ENCODE measurements around the gene OR5H15.
"Not testable (repeated sequence)": the region's sequence is repeated elsewhere in the genome, so short reads cannot be mapped to it uniquely, and the experiment has no call there.

OR5H15 gene

GRCh38 chr3:98166396-98166795 lies at the start of gene OR5H15:
TSS of gene OR5H15 (plus strand) at chr3:98166696. CDS start at chr3:98168700, 2,004 bp downstream.
- no peak for DNase-seq (ENCODE audit: insufficient read length, low spot score)
- no peak for FAIRE-seq
- TF ChIP-seq CTCF (IDR thresholded peaks at IDR 0.05; ENCODE audit: insufficient read depth, missing control alignments) = no peak

GRCh38 chr3:98130421-98130820 lies 36.1 kb upstream of the OR5H15 start, which contains the start of gene OR5H1:
TSS of gene OR5H1 (plus strand) at chr3:98130721. CDS start at chr3:98132698, 1,977 bp downstream.
- TF ChIP-seq CTCF (IDR thresholded peaks at IDR 0.05; ENCODE audit: insufficient read depth, missing control alignments) = no peak
- FAIRE-seq (no peak), DNase-seq (ENCODE audit: insufficient read length, low spot score) (no peak)

DNA sequence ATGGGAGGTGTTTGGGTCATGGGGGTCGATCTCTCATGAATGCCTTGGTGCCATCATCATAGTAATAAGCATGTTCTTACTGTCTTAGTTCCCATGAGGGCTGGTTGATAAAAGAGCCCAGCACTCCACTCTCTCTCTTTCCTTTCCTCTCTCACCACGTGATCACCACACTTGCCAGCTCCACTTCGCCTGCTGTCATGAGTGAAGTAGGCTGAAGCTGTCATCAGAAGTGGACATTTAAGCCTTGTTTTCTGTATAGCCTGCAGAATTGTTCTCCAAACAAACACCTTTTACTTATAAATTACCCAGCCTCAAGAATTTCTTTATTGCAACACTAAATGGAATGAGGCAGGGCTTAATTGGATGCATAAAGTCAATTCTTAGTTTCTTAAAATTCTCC lies 29.9 kb upstream of the OR5H15 start:
- TF ChIP-seq CTCF (IDR thresholded peaks at IDR 0.05; ENCODE audit: insufficient read depth, missing control alignments) = no peak
- DNase-seq (ENCODE audit: insufficient read length, low spot score) (no peak), FAIRE-seq (no peak)

- not testable (repeated sequence) for DNase-seq (ENCODE audit: insufficient read length, low spot score); FAIRE-seq
Measured at GRCh38 chr3:98137826-98138557, 28.5 kb upstream of the OR5H15 start.

DNA sequence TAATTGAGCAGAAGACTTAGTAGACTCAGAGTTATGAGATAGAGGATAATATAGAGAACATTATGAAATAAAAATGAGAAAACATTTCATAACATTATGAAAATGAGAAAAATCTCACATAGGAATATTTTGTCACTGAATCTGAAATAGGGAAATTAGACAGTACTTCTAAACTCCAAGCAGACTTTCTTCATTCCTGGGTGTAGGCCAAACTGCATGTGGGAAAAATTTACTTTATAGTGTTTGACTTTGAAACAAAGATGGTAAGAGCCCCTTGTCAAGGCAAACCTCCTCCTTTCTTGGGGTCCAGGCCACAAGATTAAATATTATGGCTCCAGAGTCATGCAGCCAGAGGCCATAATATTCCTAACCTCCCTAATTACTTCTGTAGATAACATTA lies 26.0 kb upstream of the OR5H15 start:
- FAIRE-seq (no peak), DNase-seq (ENCODE audit: insufficient read length, low spot score) (no peak)
- no peak for TF ChIP-seq CTCF (IDR thresholded peaks at IDR 0.05; ENCODE audit: insufficient read depth, missing control alignments)

- no peak for FAIRE-seq
- TF ChIP-seq CTCF (IDR thresholded peaks at IDR 0.05; ENCODE audit: insufficient read depth, missing control alignments) = no peak
- DNase-seq (ENCODE audit: insufficient read length, low spot score) = no peak
Measured at GRCh38 chr3:98147179-98147578, 19.3 kb upstream of the OR5H15 start, which contains the start of gene OR5H14. TSS of gene OR5H14 (plus strand) at chr3:98147479. CDS start at chr3:98149386, 1,907 bp downstream.

- TF ChIP-seq CTCF (IDR thresholded peaks at IDR 0.05; ENCODE audit: insufficient read depth, missing control alignments) = no peak
- FAIRE-seq = no peak
- no peak for DNase-seq (ENCODE audit: insufficient read length, low spot score)
Measured at GRCh38 chr3:98148751-98149150, 17.7 kb upstream of the OR5H15 start.

GRCh38 chr3:98149456-98149855 lies 17.0 kb upstream of the OR5H15 start:
- not testable (repeated sequence) for DNase-seq (ENCODE audit: insufficient read length, low spot score); FAIRE-seq
